HEK293 (cell line): Measurements from ENCODE around the gene PPARG.

Experiments
- CTCF ChIA-PET: fragments of 350-600 bp; formaldehyde crosslinking; extraction: SDS; loops from one replicate; lab custom pipeline; 2021; ENCODE audit warnings: antibody characterized with exemption; lab: Yijun Ruan, JAX
- POLR2A ChIA-PET: fragments of 300-600 bp; formaldehyde crosslinking; extraction: SDS; loops from one replicate; lab custom pipeline; 2020; ENCODE audit warnings: antibody characterized with exemption, inconsistent platforms; lab: Yijun Ruan, JAX
- H3K27ac ChIP-seq: fragments of 200-500 bp; sonication (Bioruptor generic); 2 replicates; pipeline ENCODE4 v1.5.1; 2014; ENCODE audit warnings: low read depth, low read length, control low read depth, inconsistent platforms; ENCODE audit errors: extremely low read depth
- H3K36me3 ChIP-seq, 2 experiments: fragments of 200-500 bp in 1 of 2; sonication (Bioruptor generic) in 1 of 2; 1 replicate in 1 of 2; 2 replicates in 1 of 2; pipeline ENCODE4 v1.5.1; 2014 to 2017; ENCODE audit warnings: inconsistent platforms in 2 of 2, low read length in 2 of 2; ENCODE audit not compliant: control insufficient read depth in 2 of 2, insufficient read depth in 1 of 2
- H3K4me1 ChIP-seq: fragments of 200-500 bp; sonication (Bioruptor generic); 2 replicates; pipeline ENCODE4 v1.5.1; 2014; ENCODE audit warnings: mild to moderate bottlenecking, low read length, inconsistent platforms; ENCODE audit not compliant: control insufficient read depth, insufficient read depth
- H3K4me3 ChIP-seq: 2 replicates; pipeline ENCODE4 v1.5.1; 2011; ENCODE audit warnings: low read depth, mild to moderate bottlenecking, control low read depth, low read length, moderate library complexity
- H3K9me3 ChIP-seq: fragments of 200-500 bp; sonication (Bioruptor generic); 2 replicates; pipeline ENCODE4 v1.5.1; 2014; ENCODE audit warnings: low read depth, low read length, inconsistent platforms; ENCODE audit not compliant: control insufficient read depth, insufficient read depth
- HOXA7 ChIP-seq: sonication (generic); formaldehyde crosslinking; IDR thresholded peaks from 2 replicates; pipeline ENCODE4 v1.8.1; 2022; ENCODE audit warnings: missing genetic modification reagents, borderline replicate concordance
- MZF1 ChIP-seq: fragments of 450-650 bp; formaldehyde crosslinking; IDR thresholded peaks from 2 replicates; pipeline ENCODE4 v1.5.1; 2017; ENCODE audit warnings: missing biosample characterization, missing genetic modification characterization, borderline replicate concordance
- OVOL3 ChIP-seq: fragments of 450-650 bp; formaldehyde crosslinking; IDR thresholded peaks from 2 replicates; pipeline ENCODE4 v1.5.1; 2016; ENCODE audit warnings: missing biosample characterization, missing genetic modification characterization
- ZNF146 ChIP-seq: fragments of 450-650 bp; formaldehyde crosslinking; IDR thresholded peaks from 2 replicates; pipeline ENCODE4 v1.5.1; 2016; ENCODE audit warnings: missing biosample characterization, missing genetic modification characterization
- TF ChIP-seq, protein P1 (sequence below): fragments of 450-650 bp; formaldehyde crosslinking; IDR thresholded peaks from 2 replicates; pipeline ENCODE4 v1.5.1; 2016; ENCODE audit warnings: missing biosample characterization, missing genetic modification characterization, borderline replicate concordance
- TF ChIP-seq, protein P2 (sequence below): fragments of 450-650 bp; formaldehyde crosslinking; IDR thresholded peaks from 2 replicates; pipeline ENCODE4 v1.5.1; 2016; ENCODE audit warnings: missing biosample characterization, missing genetic modification characterization
- TF ChIP-seq, protein P3 (sequence below): fragments of 450-650 bp; formaldehyde crosslinking; IDR thresholded peaks from 2 replicates; pipeline ENCODE4 v1.5.1; 2016; ENCODE audit warnings: missing biosample characterization, missing genetic modification characterization
- TF ChIP-seq, protein P4 (sequence below): fragments of 450-650 bp; formaldehyde crosslinking; IDR thresholded peaks from 2 replicates; pipeline ENCODE4 v1.5.1; 2016; ENCODE audit warnings: missing biosample characterization, missing genetic modification characterization
- TF ChIP-seq, protein P5 (sequence below): fragments of 450-650 bp; formaldehyde crosslinking; IDR thresholded peaks from 2 replicates; pipeline ENCODE4 v1.5.1; 2017; ENCODE audit warnings: missing biosample characterization, missing genetic modification characterization
- TF ChIP-seq, protein P6 (sequence below): fragments of 450-650 bp; formaldehyde crosslinking; IDR thresholded peaks from 2 replicates; pipeline ENCODE4 v1.5.1; 2017; ENCODE audit warnings: missing biosample characterization, mild to moderate bottlenecking, missing genetic modification characterization, moderate library complexity
- TF ChIP-seq, protein P7 (sequence below): fragments of 450-650 bp; formaldehyde crosslinking; IDR thresholded peaks from 2 replicates; pipeline ENCODE4 v1.5.1; 2017; ENCODE audit warnings: missing biosample characterization, missing genetic modification characterization

Gene PPARG

DNA sequence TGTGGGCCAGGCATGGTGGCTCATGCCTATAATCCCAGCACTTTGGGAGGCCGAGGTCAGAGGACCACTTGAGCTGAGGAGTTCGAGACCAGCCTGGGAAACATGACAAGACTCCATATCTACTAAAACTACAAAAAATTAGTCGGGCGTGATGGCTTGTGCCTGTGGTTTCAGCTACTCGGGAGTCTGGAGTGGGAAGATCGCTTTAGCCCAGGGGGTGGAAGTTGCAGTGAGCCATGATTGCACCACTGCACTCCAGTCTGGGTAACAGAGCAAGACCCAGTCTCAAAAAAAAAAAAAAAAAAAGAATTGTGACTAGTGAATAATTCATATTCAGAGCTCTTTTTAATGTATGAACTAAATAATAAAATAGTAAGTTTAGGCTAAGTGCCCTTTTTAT lies 107.6 kb downstream of the PPARG start:
- no peaks in the 10 kb centered on the region for H3K36me3 ChIP-seq
- ChIA-PET CTCF (no interaction called here), POLR2A (no interaction called here)
- no peak overlapping the region for H3K27ac ChIP-seq
- peaks cover 4% of the 10 kb centered on the region; the same call in 1 of the 2 replicates for H3K4me1 ChIP-seq
- H3K4me3 ChIP-seq = no peak overlapping the region
- H3K9me3 ChIP-seq = no peaks in the 10 kb centered on the region
- TF ChIP-seq, protein P1, sequence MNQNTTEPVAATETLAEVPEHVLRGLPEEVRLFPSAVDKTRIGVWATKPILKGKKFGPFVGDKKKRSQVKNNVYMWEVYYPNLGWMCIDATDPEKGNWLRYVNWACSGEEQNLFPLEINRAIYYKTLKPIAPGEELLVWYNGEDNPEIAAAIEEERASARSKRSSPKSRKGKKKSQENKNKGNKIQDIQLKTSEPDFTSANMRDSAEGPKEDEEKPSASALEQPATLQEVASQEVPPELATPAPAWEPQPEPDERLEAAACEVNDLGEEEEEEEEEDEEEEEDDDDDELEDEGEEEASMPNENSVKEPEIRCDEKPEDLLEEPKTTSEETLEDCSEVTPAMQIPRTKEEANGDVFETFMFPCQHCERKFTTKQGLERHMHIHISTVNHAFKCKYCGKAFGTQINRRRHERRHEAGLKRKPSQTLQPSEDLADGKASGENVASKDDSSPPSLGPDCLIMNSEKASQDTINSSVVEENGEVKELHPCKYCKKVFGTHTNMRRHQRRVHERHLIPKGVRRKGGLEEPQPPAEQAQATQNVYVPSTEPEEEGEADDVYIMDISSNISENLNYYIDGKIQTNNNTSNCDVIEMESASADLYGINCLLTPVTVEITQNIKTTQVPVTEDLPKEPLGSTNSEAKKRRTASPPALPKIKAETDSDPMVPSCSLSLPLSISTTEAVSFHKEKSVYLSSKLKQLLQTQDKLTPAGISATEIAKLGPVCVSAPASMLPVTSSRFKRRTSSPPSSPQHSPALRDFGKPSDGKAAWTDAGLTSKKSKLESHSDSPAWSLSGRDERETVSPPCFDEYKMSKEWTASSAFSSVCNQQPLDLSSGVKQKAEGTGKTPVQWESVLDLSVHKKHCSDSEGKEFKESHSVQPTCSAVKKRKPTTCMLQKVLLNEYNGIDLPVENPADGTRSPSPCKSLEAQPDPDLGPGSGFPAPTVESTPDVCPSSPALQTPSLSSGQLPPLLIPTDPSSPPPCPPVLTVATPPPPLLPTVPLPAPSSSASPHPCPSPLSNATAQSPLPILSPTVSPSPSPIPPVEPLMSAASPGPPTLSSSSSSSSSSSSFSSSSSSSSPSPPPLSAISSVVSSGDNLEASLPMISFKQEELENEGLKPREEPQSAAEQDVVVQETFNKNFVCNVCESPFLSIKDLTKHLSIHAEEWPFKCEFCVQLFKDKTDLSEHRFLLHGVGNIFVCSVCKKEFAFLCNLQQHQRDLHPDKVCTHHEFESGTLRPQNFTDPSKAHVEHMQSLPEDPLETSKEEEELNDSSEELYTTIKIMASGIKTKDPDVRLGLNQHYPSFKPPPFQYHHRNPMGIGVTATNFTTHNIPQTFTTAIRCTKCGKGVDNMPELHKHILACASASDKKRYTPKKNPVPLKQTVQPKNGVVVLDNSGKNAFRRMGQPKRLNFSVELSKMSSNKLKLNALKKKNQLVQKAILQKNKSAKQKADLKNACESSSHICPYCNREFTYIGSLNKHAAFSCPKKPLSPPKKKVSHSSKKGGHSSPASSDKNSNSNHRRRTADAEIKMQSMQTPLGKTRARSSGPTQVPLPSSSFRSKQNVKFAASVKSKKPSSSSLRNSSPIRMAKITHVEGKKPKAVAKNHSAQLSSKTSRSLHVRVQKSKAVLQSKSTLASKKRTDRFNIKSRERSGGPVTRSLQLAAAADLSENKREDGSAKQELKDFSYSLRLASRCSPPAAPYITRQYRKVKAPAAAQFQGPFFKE = no peak
- TF ChIP-seq, protein P2, sequence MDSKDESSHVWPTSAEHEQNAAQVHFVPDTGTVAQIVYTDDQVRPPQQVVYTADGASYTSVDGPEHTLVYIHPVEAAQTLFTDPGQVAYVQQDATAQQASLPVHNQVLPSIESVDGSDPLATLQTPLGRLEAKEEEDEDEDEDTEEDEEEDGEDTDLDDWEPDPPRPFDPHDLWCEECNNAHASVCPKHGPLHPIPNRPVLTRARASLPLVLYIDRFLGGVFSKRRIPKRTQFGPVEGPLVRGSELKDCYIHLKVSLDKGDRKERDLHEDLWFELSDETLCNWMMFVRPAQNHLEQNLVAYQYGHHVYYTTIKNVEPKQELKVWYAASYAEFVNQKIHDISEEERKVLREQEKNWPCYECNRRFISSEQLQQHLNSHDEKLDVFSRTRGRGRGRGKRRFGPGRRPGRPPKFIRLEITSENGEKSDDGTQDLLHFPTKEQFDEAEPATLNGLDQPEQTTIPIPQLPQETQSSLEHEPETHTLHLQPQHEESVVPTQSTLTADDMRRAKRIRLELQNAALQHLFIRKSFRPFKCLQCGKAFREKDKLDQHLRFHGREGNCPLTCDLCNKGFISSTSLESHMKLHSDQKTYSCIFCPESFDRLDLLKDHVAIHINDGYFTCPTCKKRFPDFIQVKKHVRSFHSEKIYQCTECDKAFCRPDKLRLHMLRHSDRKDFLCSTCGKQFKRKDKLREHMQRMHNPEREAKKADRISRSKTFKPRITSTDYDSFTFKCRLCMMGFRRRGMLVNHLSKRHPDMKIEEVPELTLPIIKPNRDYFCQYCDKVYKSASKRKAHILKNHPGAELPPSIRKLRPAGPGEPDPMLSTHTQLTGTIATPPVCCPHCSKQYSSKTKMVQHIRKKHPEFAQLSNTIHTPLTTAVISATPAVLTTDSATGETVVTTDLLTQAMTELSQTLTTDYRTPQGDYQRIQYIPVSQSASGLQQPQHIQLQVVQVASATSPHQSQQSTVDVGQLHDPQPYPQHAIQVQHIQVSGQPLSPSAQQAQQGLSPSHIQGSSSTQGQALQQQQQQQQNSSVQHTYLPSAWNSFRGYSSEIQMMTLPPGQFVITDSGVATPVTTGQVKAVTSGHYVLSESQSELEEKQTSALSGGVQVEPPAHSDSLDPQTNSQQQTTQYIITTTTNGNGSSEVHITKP (tag by site-specific recombination) = 0 out of 2 replicates have a peak, but pooled peaks have one; percentile 12
- TF ChIP-seq, protein P3, sequence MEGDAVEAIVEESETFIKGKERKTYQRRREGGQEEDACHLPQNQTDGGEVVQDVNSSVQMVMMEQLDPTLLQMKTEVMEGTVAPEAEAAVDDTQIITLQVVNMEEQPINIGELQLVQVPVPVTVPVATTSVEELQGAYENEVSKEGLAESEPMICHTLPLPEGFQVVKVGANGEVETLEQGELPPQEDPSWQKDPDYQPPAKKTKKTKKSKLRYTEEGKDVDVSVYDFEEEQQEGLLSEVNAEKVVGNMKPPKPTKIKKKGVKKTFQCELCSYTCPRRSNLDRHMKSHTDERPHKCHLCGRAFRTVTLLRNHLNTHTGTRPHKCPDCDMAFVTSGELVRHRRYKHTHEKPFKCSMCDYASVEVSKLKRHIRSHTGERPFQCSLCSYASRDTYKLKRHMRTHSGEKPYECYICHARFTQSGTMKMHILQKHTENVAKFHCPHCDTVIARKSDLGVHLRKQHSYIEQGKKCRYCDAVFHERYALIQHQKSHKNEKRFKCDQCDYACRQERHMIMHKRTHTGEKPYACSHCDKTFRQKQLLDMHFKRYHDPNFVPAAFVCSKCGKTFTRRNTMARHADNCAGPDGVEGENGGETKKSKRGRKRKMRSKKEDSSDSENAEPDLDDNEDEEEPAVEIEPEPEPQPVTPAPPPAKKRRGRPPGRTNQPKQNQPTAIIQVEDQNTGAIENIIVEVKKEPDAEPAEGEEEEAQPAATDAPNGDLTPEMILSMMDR = no peak

DNA sequence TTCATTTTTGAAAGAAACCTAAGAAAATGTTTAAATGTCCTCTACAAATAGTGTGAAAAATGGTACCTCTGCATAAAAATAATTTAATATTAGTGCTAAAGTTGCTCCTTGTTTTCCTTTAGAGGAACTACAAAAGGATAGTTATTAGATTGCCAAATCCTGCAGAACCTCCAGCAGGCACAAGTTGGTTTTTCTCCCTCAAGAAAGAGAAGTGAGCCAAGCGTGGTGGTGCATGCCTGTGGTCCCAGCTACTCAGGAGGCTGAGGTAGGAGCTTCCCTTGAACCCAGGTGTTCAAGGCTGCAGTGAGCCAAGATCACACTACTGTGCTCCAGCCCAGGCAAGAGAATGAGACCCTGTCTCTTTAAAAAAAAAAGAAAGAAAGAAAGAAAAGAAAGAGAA lies 110.4 kb downstream of the PPARG start:
- CTCF ChIA-PET = no interaction called here
- Histone ChIP-seq H3K4me3 (no peak overlapping the region), H3K36me3 (no peaks in the 10 kb centered on the region), H3K9me3 (no peaks in the 10 kb centered on the region), H3K27ac (no peak overlapping the region), H3K4me1 (no peaks in the 10 kb centered on the region)
- POLR2A ChIA-PET = no interaction called here
- TF ChIP-seq, protein P4, sequence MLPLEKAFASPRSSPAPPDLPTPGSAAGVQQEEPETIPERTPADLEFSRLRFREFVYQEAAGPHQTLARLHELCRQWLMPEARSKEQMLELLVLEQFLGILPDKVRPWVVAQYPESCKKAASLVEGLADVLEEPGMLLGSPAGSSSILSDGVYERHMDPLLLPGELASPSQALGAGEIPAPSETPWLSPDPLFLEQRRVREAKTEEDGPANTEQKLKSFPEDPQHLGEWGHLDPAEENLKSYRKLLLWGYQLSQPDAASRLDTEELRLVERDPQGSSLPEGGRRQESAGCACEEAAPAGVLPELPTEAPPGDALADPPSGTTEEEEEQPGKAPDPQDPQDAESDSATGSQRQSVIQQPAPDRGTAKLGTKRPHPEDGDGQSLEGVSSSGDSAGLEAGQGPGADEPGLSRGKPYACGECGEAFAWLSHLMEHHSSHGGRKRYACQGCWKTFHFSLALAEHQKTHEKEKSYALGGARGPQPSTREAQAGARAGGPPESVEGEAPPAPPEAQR (tag by site-specific recombination) = no peak
- TF ChIP-seq, protein P2 (tag by site-specific recombination) = no peak
- no peak for TF ChIP-seq HOXA7 (CRISPR knock-in tag)
- TF ChIP-seq, protein P5, sequence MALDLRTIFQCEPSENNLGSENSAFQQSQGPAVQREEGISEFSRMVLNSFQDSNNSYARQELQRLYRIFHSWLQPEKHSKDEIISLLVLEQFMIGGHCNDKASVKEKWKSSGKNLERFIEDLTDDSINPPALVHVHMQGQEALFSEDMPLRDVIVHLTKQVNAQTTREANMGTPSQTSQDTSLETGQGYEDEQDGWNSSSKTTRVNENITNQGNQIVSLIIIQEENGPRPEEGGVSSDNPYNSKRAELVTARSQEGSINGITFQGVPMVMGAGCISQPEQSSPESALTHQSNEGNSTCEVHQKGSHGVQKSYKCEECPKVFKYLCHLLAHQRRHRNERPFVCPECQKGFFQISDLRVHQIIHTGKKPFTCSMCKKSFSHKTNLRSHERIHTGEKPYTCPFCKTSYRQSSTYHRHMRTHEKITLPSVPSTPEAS (tag by site-specific recombination) = no peak
- no peak for TF ChIP-seq ZNF146 (tag by site-specific recombination)
- TF ChIP-seq OVOL3 = no peak
- TF ChIP-seq MZF1 = no peak
- TF ChIP-seq, protein P6, sequence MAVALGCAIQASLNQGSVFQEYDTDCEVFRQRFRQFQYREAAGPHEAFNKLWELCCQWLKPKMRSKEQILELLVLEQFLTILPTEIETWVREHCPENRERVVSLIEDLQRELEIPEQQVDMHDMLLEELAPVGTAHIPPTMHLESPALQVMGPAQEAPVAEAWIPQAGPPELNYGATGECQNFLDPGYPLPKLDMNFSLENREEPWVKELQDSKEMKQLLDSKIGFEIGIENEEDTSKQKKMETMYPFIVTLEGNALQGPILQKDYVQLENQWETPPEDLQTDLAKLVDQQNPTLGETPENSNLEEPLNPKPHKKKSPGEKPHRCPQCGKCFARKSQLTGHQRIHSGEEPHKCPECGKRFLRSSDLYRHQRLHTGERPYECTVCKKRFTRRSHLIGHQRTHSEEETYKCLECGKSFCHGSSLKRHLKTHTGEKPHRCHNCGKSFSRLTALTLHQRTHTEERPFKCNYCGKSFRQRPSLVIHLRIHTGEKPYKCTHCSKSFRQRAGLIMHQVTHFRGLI (tag by site-specific recombination) = no peak
- TF ChIP-seq, protein P7, sequence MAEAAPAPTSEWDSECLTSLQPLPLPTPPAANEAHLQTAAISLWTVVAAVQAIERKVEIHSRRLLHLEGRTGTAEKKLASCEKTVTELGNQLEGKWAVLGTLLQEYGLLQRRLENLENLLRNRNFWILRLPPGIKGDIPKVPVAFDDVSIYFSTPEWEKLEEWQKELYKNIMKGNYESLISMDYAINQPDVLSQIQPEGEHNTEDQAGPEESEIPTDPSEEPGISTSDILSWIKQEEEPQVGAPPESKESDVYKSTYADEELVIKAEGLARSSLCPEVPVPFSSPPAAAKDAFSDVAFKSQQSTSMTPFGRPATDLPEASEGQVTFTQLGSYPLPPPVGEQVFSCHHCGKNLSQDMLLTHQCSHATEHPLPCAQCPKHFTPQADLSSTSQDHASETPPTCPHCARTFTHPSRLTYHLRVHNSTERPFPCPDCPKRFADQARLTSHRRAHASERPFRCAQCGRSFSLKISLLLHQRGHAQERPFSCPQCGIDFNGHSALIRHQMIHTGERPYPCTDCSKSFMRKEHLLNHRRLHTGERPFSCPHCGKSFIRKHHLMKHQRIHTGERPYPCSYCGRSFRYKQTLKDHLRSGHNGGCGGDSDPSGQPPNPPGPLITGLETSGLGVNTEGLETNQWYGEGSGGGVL (tag by site-specific recombination) = no peak
